Stimulated activated naive CD8-positive, alpha-beta T cell treated with anti-CD3 and anti-CD28 coated beads, Interleukin-15, amount 100 ng/mL, for 72 hours (primary cell): ENCODE measurements around the gene ZNF580.

Experiments used
- ATAC-seq: fragments of 150-1000 bp; cut with Tn5 transposase; 2 replicates; pipeline ENCODE4 v1.10.0; 2021; ENCODE audit warnings: mild to moderate bottlenecking, moderate library complexity
- DNase-seq, 2 donors: peaks; one replicate each; pipeline ENCODE4 v3.0.0; 2021 to 2022
- H3K27ac Mint-ChIP-seq, 2 donors: one replicate each; pipeline ENCODE4 v1.8.0; 2022; ENCODE audit warnings: mild to moderate bottlenecking in 2 of 2, mixed read lengths in 2 of 2, moderate library complexity in 2 of 2
- H3K27me3 Mint-ChIP-seq: one replicate; pipeline ENCODE4 v1.8.0; 2022; ENCODE audit warnings: mixed read lengths
- H3K4me1 Mint-ChIP-seq: one replicate; pipeline ENCODE4 v1.8.0; 2022; ENCODE audit warnings: mild to moderate bottlenecking, mixed read lengths
- H3K4me3 Mint-ChIP-seq, 2 donors: one replicate each; pipeline ENCODE4 v1.8.0; 2022; ENCODE audit warnings: mild to moderate bottlenecking in 2 of 2, mixed read lengths in 2 of 2, moderate library complexity in 1 of 2
- H3K9me3 Mint-ChIP-seq, 2 donors: one replicate each; pipeline ENCODE4 v1.8.0; 2022; ENCODE audit warnings: mixed read lengths in 2 of 2

The ZNF580 gene

GRCh38 chr19:55602104-55603001, 38.4 kb upstream of the ZNF580 start:
- H3K4me1 Mint-ChIP-seq: peaks cover 64% of the 10 kb centered on the region
- H3K27me3 Mint-ChIP-seq: no peaks in the 10 kb centered on the region
- ATAC-seq (no peak), DNase-seq (no peak)
- H3K27ac Mint-ChIP-seq: no peak overlapping the region
- H3K9me3 Mint-ChIP-seq: peaks cover 4 to 5% of the 10 kb centered on the region in 2 donors
- H3K4me3 Mint-ChIP-seq: no peak overlapping the region

GRCh38 chr19:55603115-55603514, 37.7 kb upstream of the ZNF580 start:
- Mint-ChIP-seq H3K27ac (no peak overlapping the region), H3K4me1 (peaks cover 65% of the 10 kb centered on the region), H3K4me3 (peak overlapping the region; percentile 56 to 86), H3K9me3 (peaks cover 4 to 5% of the 10 kb centered on the region in 2 donors), H3K27me3 (no peaks in the 10 kb centered on the region)
- ATAC-seq: no peak
- DNase-seq: no peak

DNA sequence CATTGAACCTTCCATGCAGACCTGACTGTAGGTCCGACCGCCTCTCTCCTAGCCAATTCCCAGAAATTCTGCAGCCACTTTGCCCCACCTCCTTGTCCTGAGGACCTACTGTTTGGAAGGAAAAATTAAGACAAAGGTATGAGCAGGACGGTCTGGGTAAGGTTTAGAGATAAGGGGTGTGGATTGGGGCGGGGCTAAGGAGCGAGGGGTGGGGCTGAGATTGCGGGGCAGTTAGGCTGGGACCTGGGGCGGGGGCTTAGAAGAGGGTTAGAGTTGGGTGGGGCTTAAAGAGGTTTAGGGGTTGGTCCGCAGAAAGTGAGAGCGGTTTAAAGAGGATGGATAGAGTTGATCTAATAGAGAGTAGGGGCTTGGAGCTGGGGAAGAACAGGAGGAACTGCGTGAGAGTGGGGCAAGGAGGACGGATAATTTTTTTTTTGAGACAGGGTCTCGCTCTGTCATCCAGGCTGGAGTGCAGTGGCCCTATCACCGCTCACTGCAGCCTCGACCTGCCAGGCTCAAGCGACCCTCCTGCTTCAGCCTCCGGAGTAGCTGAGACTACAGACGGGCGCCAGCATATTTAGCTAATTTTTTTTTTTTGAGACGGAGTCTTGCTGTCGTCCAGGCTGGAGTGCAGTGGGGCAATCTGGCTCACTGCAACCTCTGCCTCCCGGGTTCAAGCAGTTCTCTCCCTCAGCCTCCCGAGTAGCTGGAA, 37.1 kb upstream of the ZNF580 start:
- ATAC-seq (no peak), DNase-seq (no peak)
- Mint-ChIP-seq H3K27ac (no peak overlapping the region), H3K4me1 (peaks cover 60% of the 10 kb centered on the region), H3K4me3 (peak overlapping the region; percentile 86 to 91), H3K27me3 (no peaks in the 10 kb centered on the region), H3K9me3 (peaks cover 2% of the 10 kb centered on the region in 2 donors)

GRCh38 chr19:55605207-55605636, 35.6 kb upstream of the ZNF580 start:
- Mint-ChIP-seq H3K4me1 (peaks cover 66% of the 10 kb centered on the region), H3K4me3 (peak overlapping the region; percentile 86 to 91), H3K27ac (peak overlapping the region; percentile 73 to 93), H3K9me3 (no peaks in the 10 kb centered on the region), H3K27me3 (no peaks in the 10 kb centered on the region)
- ATAC-seq: peak; percentile 84
- peak; percentile 98 to 99 for DNase-seq

DNA sequence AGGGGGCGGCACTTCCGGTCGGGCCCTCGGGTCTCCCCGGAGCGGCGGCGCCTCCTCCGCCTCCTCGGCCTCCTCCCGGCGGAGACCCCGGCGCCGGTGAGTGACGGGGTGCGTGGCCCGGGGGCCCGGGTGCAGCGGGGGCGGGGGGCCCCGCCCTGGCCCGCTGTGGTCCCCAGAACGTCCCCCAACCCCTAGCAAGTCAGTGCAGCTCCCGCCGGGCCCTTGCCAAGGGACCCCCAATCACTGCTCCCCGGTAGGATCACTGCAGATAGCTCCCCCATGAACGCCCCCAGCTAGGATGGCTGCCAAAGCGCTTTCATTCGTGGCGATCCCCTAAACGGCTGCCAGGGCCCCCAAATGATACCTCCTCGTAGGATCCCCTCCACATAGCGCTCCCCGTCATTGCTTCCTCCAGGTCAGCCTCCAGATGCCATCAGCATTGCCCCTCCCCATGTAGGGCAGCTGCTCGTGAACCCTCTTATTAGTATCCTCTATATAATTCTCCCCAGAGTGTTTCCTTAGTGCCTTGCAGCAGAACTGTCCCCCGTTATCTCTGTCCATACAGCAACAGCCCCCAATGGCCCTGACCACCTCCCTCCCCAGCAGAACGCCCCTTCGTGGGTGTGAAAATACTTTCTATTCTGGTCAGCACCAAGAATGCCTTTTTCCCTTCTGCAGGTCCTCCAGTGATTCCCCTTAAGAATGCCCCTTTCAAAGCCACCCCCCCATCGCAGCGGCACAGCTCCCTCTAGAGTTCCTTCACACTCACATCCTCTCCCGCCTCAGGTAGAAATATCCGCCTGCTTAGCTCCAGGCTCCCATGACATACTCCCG, 34.9 kb upstream of the ZNF580 start, which contains the start of gene ZNF865:
Gene ZNF865 (plus strand): TSS at position 11 of the 834 bp plus-strand sequence. CDS start 7,972 bp downstream, outside the sequence.
- Mint-ChIP-seq H3K4me3 (peak within 1 kb of the TSS; percentile 95 to 98), H3K27me3 (no peaks in the 10 kb centered on the region), H3K27ac (peak within 1 kb of the TSS; percentile 95 to 96), H3K4me1 (peaks cover 70% of the 10 kb centered on the region), H3K9me3 (no peaks in the 10 kb centered on the region)
- ATAC-seq (peak; percentile 55), DNase-seq (peak; percentile 62 to 78)

DNA sequence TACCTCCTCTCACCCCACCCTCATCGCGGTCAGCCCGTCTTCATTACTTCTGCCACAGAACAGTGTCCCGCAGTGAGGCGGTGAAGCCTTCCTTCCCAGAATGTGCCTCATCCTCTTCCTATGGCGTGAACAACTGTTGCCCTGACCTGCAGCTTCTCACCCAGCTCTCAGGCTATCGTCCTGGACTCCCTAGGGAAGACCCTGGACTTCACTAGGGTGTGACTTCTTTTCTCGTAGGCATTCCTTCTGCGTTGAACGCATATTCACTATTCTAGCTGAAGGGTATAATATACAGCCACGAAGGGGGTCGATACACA, 34.4 kb upstream of the ZNF580 start:
- DNase-seq: no peak
- H3K4me1 Mint-ChIP-seq: peaks cover 70% of the 10 kb centered on the region
- no peaks in the 10 kb centered on the region for H3K27me3 Mint-ChIP-seq
- ATAC-seq: no peak
- H3K9me3 Mint-ChIP-seq: no peaks in the 10 kb centered on the region
- peak overlapping the region in 1 of 2 donors; percentile 95 for H3K27ac Mint-ChIP-seq
- H3K4me3 Mint-ChIP-seq: peak overlapping the region; percentile 95 to 98

DNA sequence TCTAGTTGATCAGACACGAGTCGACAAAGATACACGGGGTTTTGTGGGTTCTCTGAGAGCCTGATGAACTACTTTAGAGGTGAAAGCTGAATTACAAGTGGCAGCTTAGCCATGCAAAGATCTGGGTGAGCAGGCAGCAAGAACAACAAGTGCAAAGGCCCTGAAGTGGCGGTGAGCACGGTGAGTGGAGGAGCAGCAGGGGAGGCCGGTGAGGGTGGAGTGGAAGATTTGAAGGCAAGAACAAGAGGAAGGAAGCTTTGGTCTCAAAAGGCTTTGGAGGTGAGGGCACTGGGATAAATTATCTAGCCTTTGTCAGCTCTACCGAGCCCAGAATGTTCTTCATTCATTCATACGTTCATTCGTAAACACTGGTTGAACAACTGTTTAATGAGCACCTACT, 34.0 kb upstream of the ZNF580 start:
- H3K9me3 Mint-ChIP-seq: no peaks in the 10 kb centered on the region
- no peaks in the 10 kb centered on the region for H3K27me3 Mint-ChIP-seq
- peaks cover 70% of the 10 kb centered on the region for H3K4me1 Mint-ChIP-seq
- peak overlapping the region; percentile 95 to 98 for H3K4me3 Mint-ChIP-seq
- ATAC-seq: no peak
- no peak for DNase-seq
- no peak overlapping the region for H3K27ac Mint-ChIP-seq

DNA sequence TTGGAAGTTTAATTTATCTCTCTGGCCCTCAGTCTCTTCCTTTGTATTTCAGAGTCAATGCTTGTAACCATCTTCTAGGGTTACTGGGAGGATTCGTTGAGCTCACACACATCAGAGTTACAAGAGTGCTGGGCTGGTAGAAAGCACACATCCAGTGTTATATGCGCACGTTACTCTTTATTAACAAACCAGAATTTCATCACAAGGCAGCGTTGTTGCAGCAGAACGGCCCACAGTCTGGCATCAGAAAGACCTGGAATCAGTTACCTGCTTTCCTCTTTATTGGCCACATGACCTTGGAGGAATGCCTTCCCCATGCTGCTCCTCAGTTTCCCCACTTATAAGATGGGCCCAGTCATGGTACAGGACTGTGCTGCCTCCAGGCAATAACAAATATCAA, 31.5 kb upstream of the ZNF580 start:
- DNase-seq: no peak
- Mint-ChIP-seq H3K9me3 (no peaks in the 10 kb centered on the region), H3K27ac (peak overlapping the region in 1 of 2 donors; percentile 41), H3K4me1 (peaks cover 63% of the 10 kb centered on the region), H3K27me3 (no peaks in the 10 kb centered on the region), H3K4me3 (no peak overlapping the region)
- no peak for ATAC-seq

DNA sequence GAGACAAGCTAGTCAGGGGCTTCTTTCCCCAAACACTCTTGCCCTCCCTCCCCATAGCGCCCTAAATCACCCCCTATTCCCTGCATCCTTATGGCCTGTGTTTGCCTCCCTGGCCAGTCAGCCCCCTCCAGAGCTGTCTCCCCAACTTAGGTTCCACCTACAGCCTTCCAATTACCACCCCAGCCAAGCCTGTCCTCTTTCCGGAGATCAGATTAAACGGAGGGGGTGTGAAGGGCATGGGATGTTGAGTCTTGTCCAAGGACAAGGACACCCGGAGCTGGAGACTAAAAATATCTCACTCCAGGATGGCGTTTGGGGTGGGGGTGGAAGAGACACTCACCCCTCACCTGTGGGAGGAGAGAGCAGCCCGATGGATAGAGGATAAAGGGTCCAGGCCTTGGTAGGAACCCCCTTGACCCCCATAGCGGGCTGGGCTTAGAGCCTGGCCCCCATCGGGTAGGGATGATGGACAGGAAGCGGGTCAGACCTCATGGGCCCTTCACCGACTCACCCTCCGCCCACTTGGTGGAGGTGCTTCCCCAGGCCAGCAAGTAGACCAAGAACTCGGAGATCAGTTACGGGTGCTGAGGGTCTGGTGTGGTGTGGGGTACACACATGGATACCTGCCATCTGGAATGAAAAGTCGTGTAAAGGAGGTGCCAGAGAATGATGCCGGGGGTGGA, 29.4 kb upstream of the ZNF580 start:
- Mint-ChIP-seq H3K4me1 (peaks cover 52% of the 10 kb centered on the region), H3K4me3 (no peak overlapping the region), H3K9me3 (no peaks in the 10 kb centered on the region), H3K27ac (peak overlapping the region; percentile 44 to 66), H3K27me3 (no peaks in the 10 kb centered on the region)
- ATAC-seq (no peak), DNase-seq (no peak)

DNA sequence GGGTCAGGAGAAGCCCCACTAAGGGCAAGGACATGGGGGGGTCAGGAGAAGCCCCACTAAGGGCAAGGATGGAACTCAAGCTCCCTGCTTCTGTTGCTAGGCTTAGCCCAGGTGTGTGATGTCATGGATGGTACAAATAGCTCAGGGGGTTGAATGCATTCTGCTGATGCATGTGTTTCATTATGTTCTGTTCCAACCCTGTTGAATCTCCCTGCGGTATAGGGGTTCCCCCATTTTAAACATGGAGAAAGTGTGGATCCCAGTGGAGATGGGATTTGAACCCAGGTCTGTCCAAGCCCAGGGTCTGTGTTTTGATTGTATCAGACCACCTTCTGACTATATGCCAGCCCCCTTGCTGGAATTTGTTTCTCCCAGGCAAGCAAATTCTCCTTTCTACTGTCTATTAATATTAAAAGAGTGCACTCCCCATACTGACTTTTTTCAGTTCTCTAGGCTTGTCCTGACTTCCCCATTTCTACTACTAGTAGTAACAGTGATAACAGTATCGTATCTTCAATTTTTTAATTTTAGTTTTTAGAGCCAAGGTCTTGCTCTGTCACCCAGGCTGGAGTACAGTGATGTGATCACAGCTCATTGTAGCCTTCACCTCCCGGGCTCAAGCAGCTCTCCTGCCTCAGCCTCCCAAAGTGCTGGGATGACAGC, 28.7 kb upstream of the ZNF580 start:
- Mint-ChIP-seq H3K4me3 (no peak overlapping the region), H3K4me1 (peaks cover 45% of the 10 kb centered on the region), H3K27ac (peak overlapping the region; percentile 44 to 66), H3K9me3 (no peaks in the 10 kb centered on the region), H3K27me3 (no peaks in the 10 kb centered on the region)
- DNase-seq: no peak
- ATAC-seq: no peak

DNA sequence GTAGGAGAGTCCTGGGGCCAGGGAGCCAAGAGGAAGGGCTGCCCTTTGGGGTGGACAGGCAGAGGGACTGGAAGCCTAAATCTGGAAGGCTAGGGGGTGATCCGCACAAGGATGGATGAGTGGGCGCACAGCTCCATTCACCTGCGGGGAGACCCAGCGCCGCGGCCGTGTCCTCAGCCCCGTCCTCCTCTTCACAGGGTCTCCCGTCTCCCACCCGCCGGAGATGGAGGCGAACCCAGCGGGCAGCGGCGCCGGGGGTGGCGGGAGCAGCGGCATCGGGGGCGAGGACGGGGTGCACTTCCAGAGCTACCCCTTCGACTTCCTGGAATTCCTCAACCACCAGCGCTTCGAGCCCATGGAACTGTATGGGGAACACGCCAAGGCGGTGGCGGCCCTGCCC, 27.4 kb upstream of the ZNF580 start:
- H3K4me1 Mint-ChIP-seq: peaks cover 35% of the 10 kb centered on the region
- H3K9me3 Mint-ChIP-seq: no peaks in the 10 kb centered on the region
- no peaks in the 10 kb centered on the region for H3K27me3 Mint-ChIP-seq
- ATAC-seq (no peak), DNase-seq (no peak)
- H3K4me3 Mint-ChIP-seq: no peak overlapping the region
- H3K27ac Mint-ChIP-seq: no peak overlapping the region

DNA sequence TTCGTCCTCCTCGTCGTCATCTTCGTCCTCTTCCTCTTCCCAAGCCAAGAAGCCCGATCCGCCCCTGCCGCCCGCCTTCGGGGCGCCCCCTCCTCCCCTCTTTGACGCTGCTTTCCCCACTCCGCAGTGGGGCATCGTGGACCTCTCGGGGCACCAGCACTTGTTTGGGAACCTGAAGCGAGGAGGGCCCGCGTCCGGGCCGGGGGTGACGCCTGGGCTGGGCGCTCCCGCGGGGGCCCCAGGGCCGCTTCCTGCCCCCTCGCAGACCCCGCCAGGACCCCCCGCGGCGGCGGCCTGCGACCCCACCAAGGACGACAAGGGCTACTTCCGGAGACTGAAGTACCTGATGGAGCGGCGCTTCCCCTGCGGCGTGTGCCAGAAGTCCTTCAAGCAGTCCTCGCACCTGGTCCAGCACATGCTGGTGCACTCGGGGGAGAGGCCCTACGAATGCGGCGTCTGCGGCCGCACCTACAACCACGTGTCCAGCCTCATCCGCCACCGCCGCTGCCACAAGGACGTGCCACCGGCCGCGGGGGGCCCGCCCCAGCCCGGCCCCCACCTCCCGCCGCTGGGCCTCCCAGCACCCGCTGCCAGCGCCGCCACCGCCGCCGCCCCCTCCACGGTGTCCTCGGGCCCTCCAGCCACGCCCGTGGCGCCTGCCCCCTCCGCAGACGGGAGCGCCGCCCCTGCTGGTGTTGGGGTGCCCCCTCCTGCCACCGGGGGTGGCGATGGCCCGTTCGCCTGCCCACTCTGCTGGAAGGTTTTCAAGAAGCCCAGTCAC, 26.7 kb upstream of the ZNF580 start:
- Mint-ChIP-seq H3K27ac (peak overlapping the region in 1 of 2 donors; percentile 54), H3K9me3 (no peaks in the 10 kb centered on the region), H3K4me3 (no peak overlapping the region), H3K27me3 (no peaks in the 10 kb centered on the region), H3K4me1 (peaks cover 40% of the 10 kb centered on the region)
- ATAC-seq (peak; percentile 61), DNase-seq (no peak)

DNA sequence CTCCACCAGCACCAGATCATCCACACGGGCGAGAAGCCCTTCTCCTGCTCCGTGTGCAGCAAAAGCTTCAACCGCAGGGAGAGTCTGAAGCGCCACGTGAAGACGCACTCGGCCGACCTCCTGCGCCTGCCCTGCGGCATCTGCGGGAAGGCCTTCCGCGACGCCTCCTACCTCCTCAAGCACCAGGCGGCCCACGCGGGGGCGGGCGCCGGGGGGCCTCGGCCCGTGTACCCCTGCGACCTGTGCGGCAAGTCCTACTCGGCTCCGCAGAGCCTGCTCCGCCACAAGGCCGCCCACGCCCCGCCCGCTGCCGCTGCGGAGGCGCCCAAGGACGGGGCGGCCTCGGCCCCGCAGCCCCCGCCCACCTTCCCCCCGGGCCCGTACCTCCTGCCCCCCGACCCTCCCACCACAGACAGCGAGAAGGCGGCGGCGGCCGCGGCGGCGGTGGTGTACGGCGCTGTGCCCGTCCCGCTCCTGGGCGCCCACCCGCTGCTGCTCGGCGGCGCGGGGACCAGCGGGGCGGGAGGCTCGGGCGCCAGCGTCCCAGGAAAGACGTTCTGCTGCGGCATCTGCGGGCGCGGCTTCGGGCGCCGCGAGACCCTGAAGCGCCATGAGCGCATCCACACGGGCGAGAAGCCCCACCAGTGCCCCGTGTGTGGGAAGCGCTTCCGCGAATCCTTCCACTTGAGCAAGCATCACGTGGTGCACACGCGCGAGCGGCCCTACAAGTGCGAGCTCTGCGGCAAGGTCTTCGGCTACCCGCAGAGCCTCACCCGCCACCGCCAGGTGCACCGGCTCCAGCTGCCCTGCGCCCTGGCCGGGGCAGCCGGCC, 25.9 kb upstream of the ZNF580 start:
- peaks cover 40% of the 10 kb centered on the region for H3K4me1 Mint-ChIP-seq
- no peak overlapping the region for H3K27ac Mint-ChIP-seq
- peak; percentile 70 for ATAC-seq
- no peaks in the 10 kb centered on the region for H3K27me3 Mint-ChIP-seq
- no peaks in the 10 kb centered on the region for H3K9me3 Mint-ChIP-seq
- H3K4me3 Mint-ChIP-seq: no peak overlapping the region
- no peak for DNase-seq
